ENCODE data around the gene RNF180.

DNA sequence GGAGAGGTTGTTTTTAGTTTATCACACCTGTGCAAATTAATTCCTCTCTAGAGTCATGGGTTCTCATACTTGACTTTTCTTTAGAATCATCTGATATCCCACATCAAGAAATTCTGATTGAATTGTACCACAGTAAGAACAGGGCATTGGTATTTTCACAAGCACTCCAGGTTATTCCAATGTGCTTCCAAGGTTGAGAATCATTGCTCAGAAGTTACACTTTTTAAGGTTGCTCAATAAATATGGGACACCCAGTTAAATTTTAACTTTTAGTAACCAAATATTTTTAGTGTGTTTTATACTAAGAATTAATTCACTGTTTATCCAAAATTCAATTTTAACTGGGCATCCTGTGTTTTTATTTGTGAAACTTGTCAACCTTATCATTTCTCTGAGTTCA is 2.5 kb upstream of the RNF180 start:
- TF ChIP-seq EP300 (IDR thresholded peaks at IDR 0.05) (no peak), POLR2A (IDR thresholded peaks at IDR 0.05) (no peak)
- TF ChIP-seq, protein P1, sequence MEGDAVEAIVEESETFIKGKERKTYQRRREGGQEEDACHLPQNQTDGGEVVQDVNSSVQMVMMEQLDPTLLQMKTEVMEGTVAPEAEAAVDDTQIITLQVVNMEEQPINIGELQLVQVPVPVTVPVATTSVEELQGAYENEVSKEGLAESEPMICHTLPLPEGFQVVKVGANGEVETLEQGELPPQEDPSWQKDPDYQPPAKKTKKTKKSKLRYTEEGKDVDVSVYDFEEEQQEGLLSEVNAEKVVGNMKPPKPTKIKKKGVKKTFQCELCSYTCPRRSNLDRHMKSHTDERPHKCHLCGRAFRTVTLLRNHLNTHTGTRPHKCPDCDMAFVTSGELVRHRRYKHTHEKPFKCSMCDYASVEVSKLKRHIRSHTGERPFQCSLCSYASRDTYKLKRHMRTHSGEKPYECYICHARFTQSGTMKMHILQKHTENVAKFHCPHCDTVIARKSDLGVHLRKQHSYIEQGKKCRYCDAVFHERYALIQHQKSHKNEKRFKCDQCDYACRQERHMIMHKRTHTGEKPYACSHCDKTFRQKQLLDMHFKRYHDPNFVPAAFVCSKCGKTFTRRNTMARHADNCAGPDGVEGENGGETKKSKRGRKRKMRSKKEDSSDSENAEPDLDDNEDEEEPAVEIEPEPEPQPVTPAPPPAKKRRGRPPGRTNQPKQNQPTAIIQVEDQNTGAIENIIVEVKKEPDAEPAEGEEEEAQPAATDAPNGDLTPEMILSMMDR (IDR thresholded peaks at IDR 0.05), result no peak
